Tibial nerve (tissue), 4 donors: ENCODE results near the gene MPG.

Experiments
- EP300 ChIP-seq, 2 donors: sonication (generic); formaldehyde crosslinking; IDR thresholded peaks; one replicate each; pipeline ENCODE4 v1.6.1; 2017; ENCODE audit warnings: antibody characterized with exemption in 2 of 2, mild to moderate bottlenecking in 1 of 2
- POLR2A ChIP-seq, 2 donors: fragments of 450-650 bp; IDR thresholded peaks; one replicate each; pipeline ENCODE4 v1.6.1; 2017; ENCODE audit warnings: antibody characterized with exemption in 2 of 2, mild to moderate bottlenecking in 2 of 2, moderate library complexity in 2 of 2
- TF ChIP-seq, protein P1 (sequence below), 5 experiments: fragments of 200-600 bp in 3 of 5; fragments of 450-650 bp in 2 of 5; sonication (generic) in 3 of 5; IDR thresholded peaks; one replicate each; pipeline ENCODE4 v1.5.1; 2016 to 2019; ENCODE audit warnings: antibody characterized with exemption in 5 of 5, mild to moderate bottlenecking in 3 of 5, moderate library complexity in 2 of 5

GRCh38 chr16:92431-93339, 14.7 kb downstream of the MPG start:
- TF ChIP-seq, protein P1, sequence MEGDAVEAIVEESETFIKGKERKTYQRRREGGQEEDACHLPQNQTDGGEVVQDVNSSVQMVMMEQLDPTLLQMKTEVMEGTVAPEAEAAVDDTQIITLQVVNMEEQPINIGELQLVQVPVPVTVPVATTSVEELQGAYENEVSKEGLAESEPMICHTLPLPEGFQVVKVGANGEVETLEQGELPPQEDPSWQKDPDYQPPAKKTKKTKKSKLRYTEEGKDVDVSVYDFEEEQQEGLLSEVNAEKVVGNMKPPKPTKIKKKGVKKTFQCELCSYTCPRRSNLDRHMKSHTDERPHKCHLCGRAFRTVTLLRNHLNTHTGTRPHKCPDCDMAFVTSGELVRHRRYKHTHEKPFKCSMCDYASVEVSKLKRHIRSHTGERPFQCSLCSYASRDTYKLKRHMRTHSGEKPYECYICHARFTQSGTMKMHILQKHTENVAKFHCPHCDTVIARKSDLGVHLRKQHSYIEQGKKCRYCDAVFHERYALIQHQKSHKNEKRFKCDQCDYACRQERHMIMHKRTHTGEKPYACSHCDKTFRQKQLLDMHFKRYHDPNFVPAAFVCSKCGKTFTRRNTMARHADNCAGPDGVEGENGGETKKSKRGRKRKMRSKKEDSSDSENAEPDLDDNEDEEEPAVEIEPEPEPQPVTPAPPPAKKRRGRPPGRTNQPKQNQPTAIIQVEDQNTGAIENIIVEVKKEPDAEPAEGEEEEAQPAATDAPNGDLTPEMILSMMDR (IDR thresholded peaks at IDR 0.05), result no peak
- TF ChIP-seq POLR2A (IDR thresholded peaks at IDR 0.05) (no peak), EP300 (IDR thresholded peaks at IDR 0.05) (no peak)
